ENCODE measurements around the gene SSH3. TPM values are rescaled to one million over a fixed set of nuclear protein-coding genes. Genes with fewer than 3 reads are reported as not detected.
"Not testable (repeated sequence)": the region's sequence is repeated elsewhere in the genome, so short reads cannot be mapped to it uniquely, and the experiment has no call there.

Gene SSH3
- polyA plus RNA-seq, 1 donor from 2014 or later: 0.89 TPM

- peak overlapping the region; percentile 83 for H3K4me2 ChIP-seq (ENCODE audit: low read length)
- H4K20me1 ChIP-seq (ENCODE audit: insufficient read depth): no peaks in the 10 kb centered on the region
- H3K9ac ChIP-seq (ENCODE audit: low read length): peak overlapping the region; percentile 65
- no peak overlapping the region for H2AFZ ChIP-seq (ENCODE audit: low read depth, low read length)
- H3K9me2 ChIP-seq (ENCODE audit: insufficient read depth, low read length): no peaks in the 10 kb centered on the region
- peaks cover 11% of the 10 kb centered on the region for H3K79me2 ChIP-seq (replicated peaks; ENCODE audit: insufficient read depth, low read length)
- H3K27me3 ChIP-seq (ENCODE audit: insufficient read depth, low read depth, low read length): no peaks in the 10 kb centered on the region
- H3K4me3 ChIP-seq (ENCODE audit: low read length): peak overlapping the region; percentile 74
- TF ChIP-seq TAF1 (IDR thresholded peaks at IDR 0.05; ENCODE audit: low read depth) (no peak), POLR2AphosphoS5 (IDR thresholded peaks at IDR 0.05) (peak; percentile 71), REST (IDR thresholded peaks at IDR 0.05; ENCODE audit: borderline replicate concordance) (no peak), RAD21 (conservative IDR thresholded peaks at IDR 0.05) (no peak), SMC3 (conservative IDR thresholded peaks at IDR 0.05; ENCODE audit: poor library complexity) (peak; percentile 36), EZH2 (IDR thresholded peaks at IDR 0.05; ENCODE audit: borderline replicate concordance, insufficient read depth, low read length, poor library complexity, severe bottlenecking) (no peak), EP300 (conservative IDR thresholded peaks at IDR 0.05; ENCODE audit: poor library complexity, severe bottlenecking) (no peak), CTCF (IDR thresholded peaks at IDR 0.05; ENCODE audit: poor library complexity, severe bottlenecking) (no peak), MXI1 (conservative IDR thresholded peaks at IDR 0.05; ENCODE audit: poor library complexity, severe bottlenecking) (peak; percentile 91)
- no peaks in the 10 kb centered on the region for H3K36me3 ChIP-seq (ENCODE audit: insufficient read depth, low read length)
- H3K27ac ChIP-seq (ENCODE audit: low read length): peak overlapping the region; percentile 23
- H3F3A ChIP-seq (ENCODE audit: insufficient read depth, low read length, poor library complexity, severe bottlenecking): no peaks in the 10 kb centered on the region
- no peaks in the 10 kb centered on the region for H3K9me3 ChIP-seq (ENCODE audit: low read length)
Observed at GRCh38 chr11:67317888-67318555, 14.7 kb downstream of the SSH3 start.

GRCh38 chr11:67318876-67319275, 15.5 kb downstream of the SSH3 start:
- H3K4me2 ChIP-seq (ENCODE audit: low read length): peak overlapping the region; percentile 83
- H3K4me3 ChIP-seq (ENCODE audit: low read length): peak overlapping the region; percentile 74
- H3K27me3 ChIP-seq (ENCODE audit: insufficient read depth, low read depth, low read length); H3K9me2 ChIP-seq (ENCODE audit: insufficient read depth, low read length); H3K9me3 ChIP-seq (ENCODE audit: low read length); H2AFZ ChIP-seq (ENCODE audit: low read depth, low read length); H3F3A ChIP-seq (ENCODE audit: insufficient read depth, low read length, poor library complexity, severe bottlenecking); H3K27ac ChIP-seq (ENCODE audit: low read length); H3K9ac ChIP-seq (ENCODE audit: low read length); H4K20me1 ChIP-seq (ENCODE audit: insufficient read depth); H3K36me3 ChIP-seq (ENCODE audit: insufficient read depth, low read length): not testable (repeated sequence)
- H3K79me2 ChIP-seq (replicated peaks; ENCODE audit: insufficient read depth, low read length): peaks cover 11% of the 10 kb centered on the region

Measured in neural cell (in vitro differentiated cells).